ENCODE results near the gene FAM187B.
A peak's percentile ranks its signal among the peaks of the same experiment; 100 is the strongest.
"Not testable (repeated sequence)": the region's sequence is repeated elsewhere in the genome, so short reads cannot be mapped to it uniquely, and the experiment has no call there.

Gene FAM187B

DNA sequence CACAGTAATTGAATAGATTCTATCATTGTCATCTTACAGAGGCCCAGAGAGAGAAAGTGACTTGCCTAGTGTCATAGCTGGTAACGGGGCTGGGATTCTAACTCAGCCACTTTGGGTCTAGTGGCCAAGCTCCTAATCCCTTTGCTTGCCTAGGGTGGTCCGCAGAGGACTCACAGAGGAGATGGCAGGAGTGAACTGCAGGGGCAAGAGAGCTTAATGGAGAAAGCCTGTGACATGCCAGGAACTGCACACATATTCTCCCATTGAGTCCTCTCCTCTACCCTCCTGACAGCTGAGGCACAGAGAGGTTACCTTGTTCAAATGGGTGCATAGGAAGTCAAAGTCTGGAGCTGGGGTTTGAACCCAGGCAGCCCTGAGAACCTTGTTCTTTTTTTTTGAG is 22.9 kb upstream of the FAM187B start:
- Mint-ChIP-seq H3K4me3 (no peak overlapping the region), H3K36me3 (peaks cover 12% of the 10 kb centered on the region), H3K27me3 (no peaks in the 10 kb centered on the region), H3K4me1 (peaks cover 35% of the 10 kb centered on the region), H3K27ac (no peak overlapping the region), H3K9me3 (no peaks in the 10 kb centered on the region)
- ATAC-seq (ENCODE audit: low read depth) (no peak), DNase-seq (ENCODE audit: low spot score in 2 of 2) (no peak)

DNA sequence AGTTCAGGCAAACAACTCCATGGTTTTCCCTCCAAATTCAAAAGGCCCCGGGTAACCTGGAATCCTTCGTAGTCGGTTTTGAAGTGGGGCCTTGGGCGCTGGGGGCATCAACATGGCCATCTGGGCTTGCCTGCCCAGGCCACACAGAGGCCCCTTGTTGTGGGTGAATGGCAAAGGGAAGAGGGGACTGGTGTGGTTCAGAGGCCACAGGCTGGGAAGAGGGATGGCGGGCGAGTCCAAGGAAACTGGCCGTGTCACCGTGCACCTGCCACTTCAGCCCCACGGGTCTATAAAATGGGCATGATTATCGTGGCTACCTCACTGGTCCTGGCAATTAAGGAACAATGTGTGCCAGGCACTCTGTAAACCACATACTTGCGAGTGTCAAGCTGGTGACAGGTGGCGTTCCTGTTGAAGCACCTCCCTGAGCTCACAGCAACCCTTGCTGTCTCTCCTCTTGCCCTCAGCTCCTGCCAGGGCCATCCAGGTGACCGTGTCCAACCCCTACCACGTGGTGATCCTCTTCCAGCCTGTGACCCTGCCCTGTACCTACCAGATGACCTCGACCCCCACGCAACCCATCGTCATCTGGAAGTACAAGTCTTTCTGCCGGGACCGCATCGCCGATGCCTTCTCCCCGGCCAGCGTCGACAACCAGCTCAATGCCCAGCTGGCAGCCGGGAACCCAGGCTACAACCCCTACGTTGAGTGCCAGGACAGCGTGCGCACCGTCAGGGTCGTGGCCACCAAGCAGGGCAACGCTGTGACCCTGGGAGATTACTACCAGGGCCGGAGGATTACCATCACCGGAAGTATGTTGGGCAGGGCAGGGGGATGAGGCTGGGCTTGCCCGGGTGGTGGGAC is 21.5 kb upstream of the FAM187B start:
- no peaks in the 10 kb centered on the region for H3K27me3 Mint-ChIP-seq
- peaks cover 9% of the 10 kb centered on the region for H3K36me3 Mint-ChIP-seq
- H3K4me1 Mint-ChIP-seq = peaks cover 32% of the 10 kb centered on the region
- peak overlapping the region; percentile 94 for H3K27ac Mint-ChIP-seq
- H3K9me3 Mint-ChIP-seq = no peaks in the 10 kb centered on the region
- ATAC-seq (ENCODE audit: low read depth) (no peak), DNase-seq (ENCODE audit: low spot score in 2 of 2) (no peak)
- peak overlapping the region; percentile 94 for H3K4me3 Mint-ChIP-seq

DNA sequence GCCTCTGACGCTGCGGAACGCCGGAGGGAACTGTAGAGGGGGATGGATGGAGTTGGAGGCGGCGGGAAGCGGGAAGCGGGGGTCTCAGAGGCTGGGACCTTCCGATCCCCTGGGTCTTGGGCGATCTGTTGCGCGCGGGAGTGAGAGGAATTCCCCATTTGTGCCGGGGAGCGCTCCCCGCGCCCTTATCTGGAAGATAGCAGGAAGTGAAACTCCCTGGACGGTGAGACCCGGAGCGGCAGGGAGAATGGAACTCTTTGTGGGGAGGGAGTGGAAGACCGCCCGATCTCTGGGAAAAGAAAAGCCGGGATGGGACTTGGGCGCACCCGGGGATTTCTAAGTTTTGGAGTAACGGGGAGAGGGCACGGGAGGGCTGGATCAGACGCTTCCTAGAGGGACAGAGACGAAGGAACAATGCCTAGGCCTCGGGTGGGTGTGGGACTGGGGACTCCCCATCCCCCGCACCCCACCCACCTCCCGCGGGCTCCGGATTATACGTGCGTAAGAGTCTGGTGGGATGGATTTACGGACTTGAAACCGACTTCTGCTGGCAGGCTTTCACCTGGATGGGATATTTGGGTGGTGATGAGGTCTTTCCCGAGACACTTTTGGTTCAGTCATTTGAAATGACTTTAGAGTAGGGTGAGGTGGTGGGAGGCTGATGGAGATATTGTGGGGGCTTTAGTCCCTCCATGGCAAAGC is 20.8 kb upstream of the FAM187B start:
- Mint-ChIP-seq H3K27ac (peak overlapping the region; percentile 94), H3K4me1 (peaks cover 31% of the 10 kb centered on the region)
- ATAC-seq (ENCODE audit: low read depth) = peak; percentile 4

DNA sequence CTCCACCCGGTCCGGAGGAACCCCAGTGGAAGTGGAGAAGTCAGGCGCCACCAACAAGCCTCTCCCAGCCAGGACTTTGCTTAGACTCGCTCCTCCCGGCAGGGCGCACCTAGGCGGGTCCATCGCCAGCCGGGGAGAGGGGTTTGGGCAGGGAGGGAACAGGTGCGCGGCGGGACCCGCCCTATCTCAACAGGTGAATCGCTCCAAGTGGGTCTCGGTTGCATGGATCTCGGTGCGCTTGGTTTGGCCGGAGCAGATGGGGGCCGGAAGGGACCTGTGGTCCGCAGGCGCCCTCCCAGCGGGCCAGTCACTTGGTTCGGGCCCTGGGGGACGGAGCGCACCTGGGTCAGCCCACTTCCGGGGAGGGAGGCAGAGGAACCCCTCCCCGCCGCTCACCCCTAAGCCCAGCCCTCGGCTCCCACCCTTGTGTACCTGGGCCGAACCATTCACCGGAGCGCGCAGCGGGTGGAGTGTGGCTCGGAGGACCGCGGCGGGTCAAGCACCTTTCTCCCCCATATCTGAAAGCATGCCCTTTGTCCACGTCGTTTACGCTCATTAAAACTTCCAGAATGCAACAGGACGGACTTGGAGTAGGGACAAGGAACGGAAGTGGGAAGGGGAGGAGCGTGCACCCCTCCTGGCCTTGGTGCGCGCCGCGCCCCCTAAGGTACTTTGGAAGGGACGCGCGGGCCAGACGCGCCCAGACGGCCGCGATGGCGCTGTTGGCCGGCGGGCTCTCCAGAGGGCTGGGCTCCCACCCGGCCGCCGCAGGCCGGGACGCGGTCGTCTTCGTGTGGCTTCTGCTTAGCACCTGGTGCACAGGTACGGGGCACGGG is 20.0 kb upstream of the FAM187B start, which contains the start of gene LSR:
TSS of gene LSR (plus strand) at position 693 of the 836 bp plus-strand sequence. CDS start at position 714, 21 bp downstream.
- peak within 1 kb of the TSS; percentile 94 for H3K4me3 Mint-ChIP-seq
- peaks cover 2% of the 10 kb centered on the region for H3K9me3 Mint-ChIP-seq
- H3K27ac Mint-ChIP-seq = peak within 1 kb of the TSS; percentile 94
- peaks cover 5% of the 10 kb centered on the region for H3K36me3 Mint-ChIP-seq
- ATAC-seq (ENCODE audit: low read depth) = peak; percentile 84
- peak; percentile 74 to 75 for DNase-seq (ENCODE audit: low spot score in 2 of 2)
- no peaks in the 10 kb centered on the region for H3K27me3 Mint-ChIP-seq
- H3K4me1 Mint-ChIP-seq = peaks cover 31% of the 10 kb centered on the region

More for the DNA sequence above, 20.8 kb upstream of the FAM187B start:
- Mint-ChIP-seq H3K27me3 (no peaks in the 10 kb centered on the region), H3K36me3 (peaks cover 5% of the 10 kb centered on the region), H3K9me3 (no peaks in the 10 kb centered on the region), H3K4me3 (peak overlapping the region; percentile 94)
- DNase-seq (ENCODE audit: low spot score in 2 of 2) = no peak

DNA sequence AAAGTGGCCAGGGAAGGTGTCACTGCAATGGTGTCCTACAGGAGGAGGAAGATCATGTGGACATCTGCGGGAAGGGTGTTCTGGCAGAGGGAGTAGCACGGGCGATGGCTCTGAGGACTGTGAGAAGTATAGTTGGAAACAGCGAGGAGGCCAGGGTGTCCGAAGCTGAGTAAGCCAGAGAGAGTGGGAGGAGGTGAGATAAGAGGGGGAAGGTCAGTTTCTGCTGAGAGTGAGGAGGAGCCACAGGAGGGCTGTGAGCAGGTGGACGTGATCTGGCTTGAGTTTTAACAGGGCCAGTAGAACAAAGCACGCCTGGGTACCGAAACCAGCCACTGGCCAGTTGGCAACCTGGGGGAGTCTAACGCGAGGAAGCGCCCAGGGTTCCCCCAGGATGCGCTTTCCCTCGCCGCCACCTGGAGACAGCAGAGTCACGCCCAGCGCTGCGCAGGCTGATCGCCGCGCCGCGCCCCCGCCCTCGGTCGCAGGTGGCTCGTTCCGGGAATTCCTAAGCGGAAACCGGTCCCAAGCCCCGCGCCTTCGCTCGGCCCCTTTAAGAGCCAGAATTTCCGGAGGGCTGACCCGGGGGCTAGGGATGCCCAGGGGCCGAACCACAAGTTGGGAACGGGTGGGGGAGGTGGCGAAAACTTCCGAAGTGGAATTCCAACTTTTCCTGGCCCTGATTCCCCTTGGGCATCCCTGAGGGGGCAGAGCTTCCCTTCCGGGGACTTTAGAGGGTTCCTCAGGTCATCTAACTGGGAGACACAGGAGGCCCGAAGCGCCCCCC is 19.2 kb upstream of the FAM187B start:
- DNase-seq (ENCODE audit: low spot score in 2 of 2) (peak; percentile 40 to 61), ATAC-seq (ENCODE audit: low read depth) (peak; percentile 50)
- peaks cover 2% of the 10 kb centered on the region for H3K36me3 Mint-ChIP-seq
- H3K27ac Mint-ChIP-seq = peak overlapping the region; percentile 94
- peak overlapping the region; percentile 94 for H3K4me3 Mint-ChIP-seq
- H3K27me3 Mint-ChIP-seq = no peaks in the 10 kb centered on the region
- H3K9me3 Mint-ChIP-seq = peaks cover 2% of the 10 kb centered on the region
- peaks cover 28% of the 10 kb centered on the region for H3K4me1 Mint-ChIP-seq

DNA sequence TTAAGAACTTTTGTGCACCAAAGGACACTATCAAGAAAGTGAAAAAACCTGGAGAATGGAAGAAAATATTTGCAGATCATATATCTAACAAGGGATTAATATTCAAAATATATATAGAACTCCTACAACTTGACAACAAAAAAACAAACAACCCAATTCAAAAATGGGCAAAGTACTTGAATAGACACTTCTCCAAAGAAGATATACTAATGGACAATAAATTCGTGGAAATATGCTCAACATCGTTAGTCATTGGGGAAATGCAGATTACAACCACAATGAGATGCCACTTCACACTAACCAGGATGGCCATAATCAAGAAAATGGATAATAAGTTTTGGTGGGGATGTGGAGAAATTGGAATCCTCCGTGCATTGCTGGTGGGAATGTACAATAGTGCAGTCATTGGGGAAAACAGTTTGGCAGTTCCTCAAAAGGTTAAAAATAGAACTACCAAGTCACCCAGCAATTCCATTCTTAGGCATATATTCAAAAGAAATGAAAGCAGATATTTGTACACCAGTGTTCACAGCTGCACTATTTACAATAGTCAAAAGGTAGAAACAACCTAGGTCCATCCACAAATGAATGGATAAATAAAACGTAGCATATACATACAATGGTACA is 18.0 kb upstream of the FAM187B start:
- Mint-ChIP-seq H3K9me3 (peaks cover 6% of the 10 kb centered on the region), H3K36me3 (peaks cover 2% of the 10 kb centered on the region), H3K4me1 (peaks cover 28% of the 10 kb centered on the region), H3K27me3 (no peaks in the 10 kb centered on the region), H3K27ac (peak overlapping the region; percentile 94), H3K4me3 (peak overlapping the region; percentile 94)
- ATAC-seq (ENCODE audit: low read depth) (no peak), DNase-seq (ENCODE audit: low spot score in 2 of 2) (no peak)

DNA sequence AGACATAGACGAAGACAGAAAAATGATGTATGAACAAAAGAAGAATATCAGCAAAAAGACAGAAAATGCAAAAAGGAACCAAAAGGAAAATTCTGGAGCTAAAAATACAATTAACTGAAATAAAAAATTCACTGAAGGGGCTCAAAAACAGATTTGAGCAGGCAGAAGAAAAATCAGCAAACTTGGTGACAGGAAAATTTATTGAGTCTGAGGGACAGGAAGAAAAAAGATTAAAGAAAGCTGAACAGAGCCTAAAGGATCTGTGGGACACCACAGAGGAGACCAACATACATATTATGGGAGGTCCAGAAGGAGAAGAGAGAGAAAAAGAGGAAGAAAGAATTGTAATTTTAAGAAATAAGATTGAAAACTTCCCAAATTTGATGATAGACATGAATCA is 12.9 kb upstream of the FAM187B start:
- Mint-ChIP-seq H3K27ac (no peak overlapping the region), H3K36me3 (peaks cover 8% of the 10 kb centered on the region), H3K27me3 (no peaks in the 10 kb centered on the region), H3K9me3 (peaks cover 12% of the 10 kb centered on the region), H3K4me3 (no peak overlapping the region), H3K4me1 (peaks cover 18% of the 10 kb centered on the region)
- DNase-seq (ENCODE audit: low spot score in 2 of 2) (no peak), ATAC-seq (ENCODE audit: low read depth) (no peak)

DNA sequence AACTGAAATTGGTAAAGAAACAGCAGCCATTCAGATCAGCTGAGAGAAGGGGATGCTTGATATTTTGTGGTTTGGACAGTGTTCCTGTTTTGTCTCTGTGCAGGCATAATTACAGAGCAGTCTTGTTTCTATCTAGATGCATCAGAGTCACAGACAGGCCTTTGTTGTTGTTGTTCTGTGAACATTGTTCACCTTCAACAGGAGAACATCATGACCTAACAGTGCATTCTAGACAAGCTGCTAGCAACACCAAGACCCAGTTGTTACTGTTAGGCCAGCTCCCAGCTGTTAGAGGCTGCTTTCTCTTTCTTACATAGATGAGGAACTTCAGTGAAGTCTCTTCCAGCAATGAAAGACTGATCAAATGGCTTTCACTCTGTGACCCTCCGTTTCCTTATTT is 11.8 kb upstream of the FAM187B start:
- DNase-seq (ENCODE audit: low spot score in 2 of 2) (no peak), ATAC-seq (ENCODE audit: low read depth) (peak; percentile 91)
- Mint-ChIP-seq H3K27ac (peak overlapping the region; percentile 82), H3K27me3 (no peaks in the 10 kb centered on the region), H3K4me3 (peak overlapping the region; percentile 52), H3K9me3 (peaks cover 12% of the 10 kb centered on the region), H3K4me1 (peaks cover 18% of the 10 kb centered on the region), H3K36me3 (peaks cover 8% of the 10 kb centered on the region)

DNA sequence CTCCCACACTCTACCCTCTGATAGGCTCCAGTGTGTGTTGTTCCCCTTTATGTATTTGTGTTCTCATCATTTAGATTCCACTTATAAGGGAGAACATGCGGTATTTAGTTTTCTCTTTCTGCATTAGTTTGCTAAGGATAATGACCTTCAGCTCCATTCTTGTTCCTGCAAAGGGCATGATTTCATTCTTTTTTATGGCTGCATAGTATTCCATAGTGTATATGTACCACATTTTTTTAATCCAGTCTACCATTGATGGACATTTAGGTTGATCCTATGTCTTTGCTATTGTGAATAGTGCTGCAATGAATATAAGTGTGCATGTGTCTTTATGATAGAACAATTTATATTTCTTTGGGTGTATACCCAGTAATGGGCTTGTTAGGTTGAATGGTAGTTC is 11.1 kb upstream of the FAM187B start:
- not testable (repeated sequence) for H3K27me3 Mint-ChIP-seq; ATAC-seq (ENCODE audit: low read depth); DNase-seq (ENCODE audit: low spot score in 2 of 2); H3K36me3 Mint-ChIP-seq; H3K4me3 Mint-ChIP-seq
- peaks cover 18% of the 10 kb centered on the region for H3K4me1 Mint-ChIP-seq
- peak overlapping the region; percentile 82 for H3K27ac Mint-ChIP-seq
- H3K9me3 Mint-ChIP-seq = peaks cover 12% of the 10 kb centered on the region

DNA sequence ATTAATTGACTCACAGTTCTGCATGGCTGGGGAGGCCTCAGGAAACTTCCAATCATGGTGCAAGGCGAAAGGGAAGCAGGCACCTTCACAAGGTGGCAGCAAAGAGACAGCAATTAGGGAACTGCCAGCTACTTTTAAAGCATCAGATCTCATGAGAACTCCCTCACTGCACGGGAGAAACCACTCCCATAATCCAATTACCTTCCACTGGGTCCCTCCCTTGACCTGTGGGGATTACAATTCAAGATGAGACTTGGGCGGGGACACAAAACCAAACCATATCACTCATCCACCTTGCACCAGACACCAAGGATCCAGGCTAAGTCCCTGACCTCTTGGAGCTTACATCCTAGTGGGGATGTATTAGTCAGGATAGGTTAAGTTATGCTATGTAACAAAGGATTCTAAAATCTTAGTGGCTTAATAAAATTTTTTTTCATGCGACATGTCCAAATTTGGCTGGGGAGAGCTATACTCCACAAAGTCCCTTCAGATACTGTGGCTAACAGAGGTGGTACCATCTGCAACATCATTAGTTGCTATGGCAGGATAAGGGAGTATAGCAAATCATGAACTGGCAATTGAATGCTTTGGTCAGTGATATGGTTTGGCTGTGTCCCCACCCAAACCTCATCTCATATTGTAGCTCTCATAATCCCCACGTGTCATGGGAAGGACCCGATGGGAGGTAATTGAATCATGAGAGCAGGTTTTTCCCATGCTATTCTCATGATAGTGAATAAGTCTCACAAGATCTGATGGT is 8.3 kb upstream of the FAM187B start:
- Mint-ChIP-seq H3K4me1 (peaks cover 24% of the 10 kb centered on the region), H3K36me3 (peaks cover 8% of the 10 kb centered on the region), H3K9me3 (peaks cover 8% of the 10 kb centered on the region), H3K27me3 (peaks cover 1% of the 10 kb centered on the region), H3K4me3 (no peak overlapping the region), H3K27ac (no peak overlapping the region)
- DNase-seq (ENCODE audit: low spot score in 2 of 2) (no peak), ATAC-seq (ENCODE audit: low read depth) (no peak)

DNA sequence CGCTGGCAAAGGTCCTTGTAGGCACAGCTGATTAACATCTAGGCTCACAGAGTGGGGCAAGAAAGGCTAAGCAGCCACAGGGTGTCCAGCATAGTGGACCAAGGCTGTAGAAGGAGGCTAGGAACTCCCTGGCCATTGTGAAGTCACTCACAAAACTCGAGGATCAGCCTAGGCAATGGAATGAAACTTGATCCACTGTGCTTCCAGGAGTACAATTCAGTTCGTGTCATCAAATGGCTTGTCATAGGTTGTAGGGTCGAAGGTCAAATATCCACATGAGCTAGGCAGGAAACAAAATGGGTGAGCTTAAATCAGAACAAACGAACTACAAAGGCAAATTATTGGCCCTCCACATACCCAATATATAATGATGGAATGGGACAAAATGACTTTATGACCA is 4.4 kb upstream of the FAM187B start:
- no peak overlapping the region for H3K27ac Mint-ChIP-seq
- DNase-seq (ENCODE audit: low spot score in 2 of 2) (no peak), ATAC-seq (ENCODE audit: low read depth) (no peak)
- H3K36me3 Mint-ChIP-seq = no peaks in the 10 kb centered on the region
- no peaks in the 10 kb centered on the region for H3K9me3 Mint-ChIP-seq
- peaks cover 1% of the 10 kb centered on the region for H3K27me3 Mint-ChIP-seq
- H3K4me3 Mint-ChIP-seq = no peak overlapping the region
- peaks cover 8% of the 10 kb centered on the region for H3K4me1 Mint-ChIP-seq

DNA sequence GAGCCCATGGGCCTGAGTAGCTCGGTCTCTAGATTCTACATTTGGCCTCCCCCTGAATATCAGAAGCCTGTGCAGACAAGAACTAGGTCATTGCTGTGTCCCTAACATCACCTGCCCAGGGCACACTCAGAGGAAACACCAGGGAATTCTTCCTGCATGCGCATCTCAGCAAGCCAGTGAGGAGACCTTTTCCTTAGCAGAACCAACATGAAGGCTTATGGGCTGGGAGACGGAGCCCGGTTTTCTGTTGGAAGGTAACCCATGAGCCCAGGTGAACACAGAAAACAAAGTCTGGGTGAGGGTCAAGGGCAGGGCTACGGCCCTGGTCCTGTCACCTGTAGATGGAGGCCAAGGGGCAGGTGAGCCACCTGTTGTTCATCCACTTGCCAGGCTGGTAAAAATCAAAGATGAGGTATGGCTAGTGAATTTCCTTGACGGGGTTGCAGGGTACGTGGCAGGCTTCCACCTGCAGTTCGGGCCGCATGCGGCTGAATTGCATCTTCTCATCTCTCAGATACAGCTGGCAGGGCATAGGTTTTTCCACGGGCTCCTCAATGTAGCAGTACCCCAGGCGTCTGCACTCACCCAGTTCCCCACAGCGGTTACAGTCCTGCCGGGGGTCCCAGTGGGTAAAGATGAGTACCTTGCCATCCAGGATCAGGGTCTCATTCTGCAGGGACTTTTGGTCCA is 3.6 kb upstream of the FAM187B start:
- Mint-ChIP-seq H3K36me3 (no peaks in the 10 kb centered on the region), H3K27me3 (peaks cover 1% of the 10 kb centered on the region), H3K9me3 (no peaks in the 10 kb centered on the region), H3K4me1 (peaks cover 8% of the 10 kb centered on the region), H3K4me3 (no peak overlapping the region), H3K27ac (no peak overlapping the region)
- ATAC-seq (ENCODE audit: low read depth) = no peak
- DNase-seq (ENCODE audit: low spot score in 2 of 2) = no peak

Data from memory B cell (primary cell).